ENCODE measurements around the gene C9orf43. TPM values are rescaled to one million over a fixed set of nuclear protein-coding genes. Genes with fewer than 3 reads are reported as not detected.

C9orf43 gene
- total RNA-seq, 1 experiment from 2014 or later = 0.28 TPM

DNA sequence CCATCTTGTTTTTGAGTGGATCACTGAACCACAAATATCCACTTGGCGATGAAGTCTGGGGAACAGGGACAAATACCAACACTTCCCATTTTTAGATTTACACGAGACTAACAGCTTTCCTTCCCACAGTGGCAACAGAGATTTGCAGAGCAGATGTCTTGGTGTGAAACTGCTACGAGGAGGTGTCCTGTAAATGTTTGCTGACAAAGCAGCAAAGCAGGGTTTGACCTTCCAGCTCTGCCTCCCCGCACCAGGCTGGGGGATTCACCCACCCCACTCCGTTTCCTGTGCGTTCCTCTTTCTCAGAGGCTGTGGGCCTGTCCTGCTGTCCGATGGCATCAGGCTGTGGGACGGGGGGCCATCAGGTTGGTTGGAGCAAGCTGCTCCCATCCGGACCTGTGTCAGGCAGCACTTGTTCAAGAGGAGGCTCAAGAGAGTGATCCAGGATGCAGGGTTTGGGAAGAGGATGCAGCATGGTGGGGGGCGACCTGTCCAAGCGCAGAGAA is 52.3 kb downstream of the C9orf43 start:
- ChIA-PET CTCF (interaction anchor here (0.8 to 2.6 kb wide), 11 partner anchors 8 to 195 kb away, joined by 3 to 13 read pairs (median 5); no protein-coding TSS in a partner anchor), POLR2A (interaction anchor here (0.8 to 1.1 kb wide), 2 partner anchors 8 to 16 kb away, joined by 3 read pairs; no protein-coding TSS in a partner anchor)
- H3K9me3 Mint-ChIP-seq = peaks cover 9% of the 10 kb centered on the region; the same call in 1 of the 2 replicates
- TF ChIP-seq, protein P1, sequence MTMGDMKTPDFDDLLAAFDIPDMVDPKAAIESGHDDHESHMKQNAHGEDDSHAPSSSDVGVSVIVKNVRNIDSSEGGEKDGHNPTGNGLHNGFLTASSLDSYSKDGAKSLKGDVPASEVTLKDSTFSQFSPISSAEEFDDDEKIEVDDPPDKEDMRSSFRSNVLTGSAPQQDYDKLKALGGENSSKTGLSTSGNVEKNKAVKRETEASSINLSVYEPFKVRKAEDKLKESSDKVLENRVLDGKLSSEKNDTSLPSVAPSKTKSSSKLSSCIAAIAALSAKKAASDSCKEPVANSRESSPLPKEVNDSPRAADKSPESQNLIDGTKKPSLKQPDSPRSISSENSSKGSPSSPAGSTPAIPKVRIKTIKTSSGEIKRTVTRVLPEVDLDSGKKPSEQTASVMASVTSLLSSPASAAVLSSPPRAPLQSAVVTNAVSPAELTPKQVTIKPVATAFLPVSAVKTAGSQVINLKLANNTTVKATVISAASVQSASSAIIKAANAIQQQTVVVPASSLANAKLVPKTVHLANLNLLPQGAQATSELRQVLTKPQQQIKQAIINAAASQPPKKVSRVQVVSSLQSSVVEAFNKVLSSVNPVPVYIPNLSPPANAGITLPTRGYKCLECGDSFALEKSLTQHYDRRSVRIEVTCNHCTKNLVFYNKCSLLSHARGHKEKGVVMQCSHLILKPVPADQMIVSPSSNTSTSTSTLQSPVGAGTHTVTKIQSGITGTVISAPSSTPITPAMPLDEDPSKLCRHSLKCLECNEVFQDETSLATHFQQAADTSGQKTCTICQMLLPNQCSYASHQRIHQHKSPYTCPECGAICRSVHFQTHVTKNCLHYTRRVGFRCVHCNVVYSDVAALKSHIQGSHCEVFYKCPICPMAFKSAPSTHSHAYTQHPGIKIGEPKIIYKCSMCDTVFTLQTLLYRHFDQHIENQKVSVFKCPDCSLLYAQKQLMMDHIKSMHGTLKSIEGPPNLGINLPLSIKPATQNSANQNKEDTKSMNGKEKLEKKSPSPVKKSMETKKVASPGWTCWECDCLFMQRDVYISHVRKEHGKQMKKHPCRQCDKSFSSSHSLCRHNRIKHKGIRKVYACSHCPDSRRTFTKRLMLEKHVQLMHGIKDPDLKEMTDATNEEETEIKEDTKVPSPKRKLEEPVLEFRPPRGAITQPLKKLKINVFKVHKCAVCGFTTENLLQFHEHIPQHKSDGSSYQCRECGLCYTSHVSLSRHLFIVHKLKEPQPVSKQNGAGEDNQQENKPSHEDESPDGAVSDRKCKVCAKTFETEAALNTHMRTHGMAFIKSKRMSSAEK (CRISPR knock-in tag; IDR thresholded peaks at IDR 0.05; ENCODE audit: borderline replicate concordance) = no peak
- TF ChIP-seq MYBL2 (CRISPR knock-in tag; IDR thresholded peaks at IDR 0.05) = no peak
- TF ChIP-seq PRRX2 (CRISPR knock-in tag; IDR thresholded peaks at IDR 0.05) = no peak
- TF ChIP-seq ZNF219 (CRISPR knock-in tag; IDR thresholded peaks at IDR 0.05; ENCODE audit: borderline replicate concordance) = no peak
- TF ChIP-seq TP53 (CRISPR knock-in tag; IDR thresholded peaks at IDR 0.05) = 0 out of 2 replicates have a peak, but pooled peaks have one; percentile 6
- TF ChIP-seq OVOL2 (CRISPR knock-in tag; IDR thresholded peaks at IDR 0.05; ENCODE audit: borderline replicate concordance) = no peak
- DNase-seq (ENCODE audit: low spot score) = no peak
- peaks cover 40% of the 10 kb centered on the region for H3K27me3 Mint-ChIP-seq (ENCODE audit: low read depth)
- H3K36me3 Mint-ChIP-seq = no peaks in the 10 kb centered on the region
- H3K4me1 Mint-ChIP-seq = peaks cover 20% of the 10 kb centered on the region
- no peak overlapping the region for H3K27ac Mint-ChIP-seq
- H3K4me3 Mint-ChIP-seq = peak overlapping the region; percentile 42
- ATAC-seq = peak; percentile 13

GRCh38 chr9:113463418-113464285 is 53.1 kb downstream of the C9orf43 start, which contains the start of gene RGS3:
Gene RGS3, plus strand, starts transcription at chr9:113463727. Its CDS starts 76 bp downstream, at chr9:113463803.
- Mint-ChIP-seq H3K4me1 (peaks cover 20% of the 10 kb centered on the region), H3K27me3 (ENCODE audit: low read depth) (peaks cover 40% of the 10 kb centered on the region), H3K27ac (no peak within 1 kb of the TSS), H3K4me3 (peak within 1 kb of the TSS; percentile 68), H3K9me3 (peaks cover 9% of the 10 kb centered on the region; the same call in 1 of the 2 replicates), H3K36me3 (no peaks in the 10 kb centered on the region)
- CTCF ChIA-PET = interaction anchor here (0.6 to 2.6 kb wide), 13 partner anchors 9 to 195 kb away, joined by 3 to 13 read pairs (median 4); no protein-coding TSS in a partner anchor
- DNase-seq (ENCODE audit: low spot score) (peak; percentile 86), ATAC-seq (peak; percentile 100)
- POLR2A ChIA-PET = interaction anchor here (0.6 to 1.1 kb wide), 4 partner anchors 9 to 123 kb away, joined by 3 to 4 read pairs (median 3); no protein-coding TSS in a partner anchor
- TF ChIP-seq, protein P2, sequence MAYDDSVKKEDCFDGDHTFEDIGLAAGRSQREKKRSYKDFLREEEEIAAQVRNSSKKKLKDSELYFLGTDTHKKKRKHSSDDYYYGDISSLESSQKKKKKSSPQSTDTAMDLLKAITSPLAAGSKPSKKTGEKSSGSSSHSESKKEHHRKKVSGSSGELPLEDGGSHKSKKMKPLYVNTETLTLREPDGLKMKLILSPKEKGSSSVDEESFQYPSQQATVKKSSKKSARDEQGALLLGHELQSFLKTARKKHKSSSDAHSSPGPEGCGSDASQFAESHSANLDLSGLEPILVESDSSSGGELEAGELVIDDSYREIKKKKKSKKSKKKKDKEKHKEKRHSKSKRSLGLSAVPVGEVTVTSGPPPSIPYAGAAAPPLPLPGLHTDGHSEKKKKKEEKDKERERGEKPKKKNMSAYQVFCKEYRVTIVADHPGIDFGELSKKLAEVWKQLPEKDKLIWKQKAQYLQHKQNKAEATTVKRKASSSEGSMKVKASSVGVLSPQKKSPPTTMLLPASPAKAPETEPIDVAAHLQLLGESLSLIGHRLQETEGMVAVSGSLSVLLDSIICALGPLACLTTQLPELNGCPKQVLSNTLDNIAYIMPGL (CRISPR knock-in tag; IDR thresholded peaks at IDR 0.05) = peak; percentile 48; the same call in 1 of the 2 replicates
- TF ChIP-seq, protein P3, sequence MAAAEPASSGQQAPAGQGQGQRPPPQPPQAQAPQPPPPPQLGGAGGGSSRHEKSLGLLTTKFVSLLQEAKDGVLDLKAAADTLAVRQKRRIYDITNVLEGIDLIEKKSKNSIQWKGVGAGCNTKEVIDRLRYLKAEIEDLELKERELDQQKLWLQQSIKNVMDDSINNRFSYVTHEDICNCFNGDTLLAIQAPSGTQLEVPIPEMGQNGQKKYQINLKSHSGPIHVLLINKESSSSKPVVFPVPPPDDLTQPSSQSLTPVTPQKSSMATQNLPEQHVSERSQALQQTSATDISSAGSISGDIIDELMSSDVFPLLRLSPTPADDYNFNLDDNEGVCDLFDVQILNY (CRISPR knock-in tag; IDR thresholded peaks at IDR 0.05) = peak; percentile 78
- TF ChIP-seq FOXP1 (CRISPR knock-in tag; IDR thresholded peaks at IDR 0.05; ENCODE audit: borderline replicate concordance) (peak; percentile 67; the same call in 1 of the 2 replicates), NFYB (CRISPR knock-in tag; conservative IDR thresholded peaks at IDR 0.05; ENCODE audit: low read depth) (peak; percentile 62; the same call in 1 of the 2 replicates), ZNF423 (CRISPR knock-in tag; IDR thresholded peaks at IDR 0.05) (peak; percentile 66), MYBL2 (CRISPR knock-in tag; IDR thresholded peaks at IDR 0.05) (peak; percentile 99), ZNF396 (CRISPR knock-in tag; IDR thresholded peaks at IDR 0.05; ENCODE audit: borderline replicate concordance) (no peak), ATF1 (CRISPR knock-in tag; IDR thresholded peaks at IDR 0.05) (no peak), SMAD3 (CRISPR knock-in tag; IDR thresholded peaks at IDR 0.05; ENCODE audit: borderline replicate concordance) (peak; percentile 67; the same call in 1 of the 2 replicates), GABPB1 (CRISPR knock-in tag; IDR thresholded peaks at IDR 0.05) (no peak; the same call in none of the 2 replicates), TCF7 (CRISPR knock-in tag; IDR thresholded peaks at IDR 0.05; ENCODE audit: low read depth) (no peak)
- TF ChIP-seq, protein P1 (CRISPR knock-in tag; IDR thresholded peaks at IDR 0.05; ENCODE audit: borderline replicate concordance) = no peak
- TF ChIP-seq, protein P4, sequence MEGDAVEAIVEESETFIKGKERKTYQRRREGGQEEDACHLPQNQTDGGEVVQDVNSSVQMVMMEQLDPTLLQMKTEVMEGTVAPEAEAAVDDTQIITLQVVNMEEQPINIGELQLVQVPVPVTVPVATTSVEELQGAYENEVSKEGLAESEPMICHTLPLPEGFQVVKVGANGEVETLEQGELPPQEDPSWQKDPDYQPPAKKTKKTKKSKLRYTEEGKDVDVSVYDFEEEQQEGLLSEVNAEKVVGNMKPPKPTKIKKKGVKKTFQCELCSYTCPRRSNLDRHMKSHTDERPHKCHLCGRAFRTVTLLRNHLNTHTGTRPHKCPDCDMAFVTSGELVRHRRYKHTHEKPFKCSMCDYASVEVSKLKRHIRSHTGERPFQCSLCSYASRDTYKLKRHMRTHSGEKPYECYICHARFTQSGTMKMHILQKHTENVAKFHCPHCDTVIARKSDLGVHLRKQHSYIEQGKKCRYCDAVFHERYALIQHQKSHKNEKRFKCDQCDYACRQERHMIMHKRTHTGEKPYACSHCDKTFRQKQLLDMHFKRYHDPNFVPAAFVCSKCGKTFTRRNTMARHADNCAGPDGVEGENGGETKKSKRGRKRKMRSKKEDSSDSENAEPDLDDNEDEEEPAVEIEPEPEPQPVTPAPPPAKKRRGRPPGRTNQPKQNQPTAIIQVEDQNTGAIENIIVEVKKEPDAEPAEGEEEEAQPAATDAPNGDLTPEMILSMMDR (IDR thresholded peaks at IDR 0.05) = no peak
- TF ChIP-seq, protein P5, sequence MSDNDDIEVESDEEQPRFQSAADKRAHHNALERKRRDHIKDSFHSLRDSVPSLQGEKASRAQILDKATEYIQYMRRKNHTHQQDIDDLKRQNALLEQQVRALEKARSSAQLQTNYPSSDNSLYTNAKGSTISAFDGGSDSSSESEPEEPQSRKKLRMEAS (CRISPR knock-in tag; IDR thresholded peaks at IDR 0.05) = peak; percentile 86
